MM.1S (cell line): ENCODE data around the gene UGT1A7.

Experiments
- CTCF ChIP-seq: fragments of 300-600 bp; sonication (generic); IDR thresholded peaks from 2 replicates; pipeline ENCODE4 v1.5.1; 2016; ENCODE audit warnings: antibody characterized with exemption, low read length, mixed read lengths
- EZH2 ChIP-seq: fragments of 300-600 bp; sonication (generic); optimal IDR thresholded peaks from 2 replicates; pipeline ENCODE3; 2017; ENCODE audit warnings: low read depth, mild to moderate bottlenecking, antibody characterized with exemption, low read length, mixed read lengths
- EZH2phosphoT487 ChIP-seq: fragments of 300-600 bp; sonication (generic); IDR thresholded peaks from 2 replicates; pipeline ENCODE4 v1.6.1; 2018; ENCODE audit warnings: antibody characterized with exemption, low read length

GRCh38 chr2:233799716-233800115 lies 118.0 kb downstream of the UGT1A7 start:
- TF ChIP-seq CTCF = no peak
- no peak for TF ChIP-seq EZH2phosphoT487
- no peak for TF ChIP-seq EZH2
